ENCODE measurements around the gene FAM221A.
A peak's percentile ranks its signal among the peaks of the same experiment; 100 is the strongest.
"Not testable (repeated sequence)": the region's sequence is repeated elsewhere in the genome, so short reads cannot be mapped to it uniquely, and the experiment has no call there.

The FAM221A gene

GRCh38 chr7:23679898-23680413 lies at the start of gene FAM221A:
TSS of gene FAM221A (plus strand) at chr7:23680199. CDS start at chr7:23680219, 20 bp downstream.
- peak; percentile 71 for DNase-seq (ENCODE audit: extremely low spot score, insufficient read length, low read depth)
- FAIRE-seq: peak; percentile 85

DNA sequence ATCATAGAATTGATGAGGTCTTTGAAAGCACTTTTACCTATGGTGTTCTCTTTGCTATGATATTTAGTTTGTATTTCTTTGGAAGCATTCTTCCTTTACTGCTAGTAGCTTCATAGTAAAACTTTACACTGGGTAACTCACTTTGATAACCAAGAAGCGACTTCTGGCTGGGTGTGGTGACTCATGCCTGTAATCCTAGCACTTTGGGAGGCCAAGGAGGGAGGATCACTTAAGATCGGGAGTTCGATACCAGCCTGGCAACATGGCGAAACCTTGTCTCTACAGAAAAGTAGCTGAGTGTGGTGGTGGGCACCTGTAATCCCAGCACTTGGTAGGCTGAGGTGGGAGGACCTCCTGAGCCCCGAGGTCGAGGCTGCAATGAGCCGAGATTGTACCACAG lies 46.6 kb upstream of the FAM221A start:
- no peak for FAIRE-seq

DNA sequence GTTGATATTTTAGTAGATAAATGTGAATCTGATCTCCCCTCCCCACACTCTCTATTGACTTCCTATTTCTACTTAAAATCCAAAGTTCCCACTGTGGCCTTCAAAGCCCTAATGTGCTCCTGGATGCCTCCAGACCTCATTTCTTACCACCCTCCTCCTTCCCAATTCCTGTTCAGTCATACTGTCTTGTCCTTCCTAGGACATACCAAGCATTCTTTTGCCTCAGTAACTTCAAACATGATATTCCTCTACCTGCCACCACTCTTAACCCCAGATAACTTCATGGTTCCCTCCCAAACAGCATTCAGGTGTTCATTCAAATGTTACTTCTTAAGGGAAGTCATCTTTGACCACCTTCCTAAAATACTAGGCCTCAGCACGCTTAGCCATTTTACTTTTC lies 34.2 kb upstream of the FAM221A start:
- DNase-seq (ENCODE audit: extremely low spot score, insufficient read length, low read depth): no peak
- no peak for FAIRE-seq

More for the DNA sequence above, 46.6 kb upstream of the FAM221A start:
- DNase-seq (ENCODE audit: extremely low spot score, insufficient read length, low read depth): no peak

DNA sequence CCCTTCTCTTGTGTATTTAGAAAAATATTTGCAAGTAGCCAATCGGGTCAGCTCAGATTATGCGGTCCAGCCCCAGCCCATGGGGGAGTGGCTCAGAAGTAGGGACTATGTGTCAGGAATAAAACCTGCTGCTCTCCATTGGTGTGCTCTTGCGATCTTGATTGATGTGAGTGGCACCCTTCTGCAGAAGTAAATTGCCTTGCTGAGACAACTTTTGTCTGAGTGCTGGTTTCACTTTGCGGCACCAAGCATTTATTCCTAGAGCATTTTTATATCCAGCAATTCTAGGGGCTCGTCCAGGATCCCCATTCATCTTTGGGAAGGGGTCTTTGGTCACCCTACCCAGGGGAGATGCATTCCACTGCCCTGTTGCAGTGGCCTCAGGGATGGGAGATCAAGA lies 26.1 kb upstream of the FAM221A start:
- DNase-seq (ENCODE audit: extremely low spot score, insufficient read length, low read depth) (no peak), FAIRE-seq (no peak)

DNA sequence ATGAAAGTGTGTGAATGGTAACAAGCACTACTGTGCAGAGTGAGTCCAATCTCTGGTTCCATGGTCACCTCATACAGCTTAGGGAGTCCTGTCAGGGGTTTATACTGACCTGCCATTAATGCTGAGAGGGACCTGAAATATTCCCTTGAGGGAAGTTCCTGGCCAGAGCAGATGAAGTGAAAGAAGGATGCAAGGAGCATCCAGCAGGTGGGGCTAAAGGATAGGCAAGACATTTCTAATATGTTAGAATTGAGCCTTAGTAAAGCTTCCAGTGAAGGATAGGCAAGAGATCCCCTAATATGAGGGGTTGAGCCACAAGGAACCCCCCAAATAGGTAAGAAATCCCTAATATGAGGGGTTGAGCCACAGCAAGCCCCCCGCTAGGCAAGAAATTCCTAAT lies 25.5 kb upstream of the FAM221A start:
- DNase-seq (ENCODE audit: extremely low spot score, insufficient read length, low read depth) (no peak), FAIRE-seq (no peak)

DNA sequence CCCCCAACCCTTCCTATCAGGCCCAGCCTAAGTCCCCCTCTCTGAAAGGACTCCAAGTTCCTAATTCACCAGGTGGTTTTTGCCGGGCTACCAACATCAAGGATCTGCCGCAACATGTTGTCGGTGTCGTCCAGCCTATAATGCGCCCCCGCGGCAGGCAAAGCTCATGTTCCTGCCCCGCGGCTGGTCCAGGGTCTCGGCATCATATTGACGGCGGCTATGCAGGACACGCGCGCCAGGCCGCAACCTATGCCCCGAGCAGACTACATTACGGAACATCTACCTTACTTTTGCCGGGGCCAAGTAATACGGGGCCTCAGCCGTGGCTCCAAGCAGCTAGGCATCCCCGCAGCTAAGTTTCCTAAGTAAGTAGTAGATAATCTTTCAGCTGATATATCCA lies 24.6 kb upstream of the FAM221A start:
- FAIRE-seq (no peak), DNase-seq (ENCODE audit: extremely low spot score, insufficient read length, low read depth) (no peak)

DNA sequence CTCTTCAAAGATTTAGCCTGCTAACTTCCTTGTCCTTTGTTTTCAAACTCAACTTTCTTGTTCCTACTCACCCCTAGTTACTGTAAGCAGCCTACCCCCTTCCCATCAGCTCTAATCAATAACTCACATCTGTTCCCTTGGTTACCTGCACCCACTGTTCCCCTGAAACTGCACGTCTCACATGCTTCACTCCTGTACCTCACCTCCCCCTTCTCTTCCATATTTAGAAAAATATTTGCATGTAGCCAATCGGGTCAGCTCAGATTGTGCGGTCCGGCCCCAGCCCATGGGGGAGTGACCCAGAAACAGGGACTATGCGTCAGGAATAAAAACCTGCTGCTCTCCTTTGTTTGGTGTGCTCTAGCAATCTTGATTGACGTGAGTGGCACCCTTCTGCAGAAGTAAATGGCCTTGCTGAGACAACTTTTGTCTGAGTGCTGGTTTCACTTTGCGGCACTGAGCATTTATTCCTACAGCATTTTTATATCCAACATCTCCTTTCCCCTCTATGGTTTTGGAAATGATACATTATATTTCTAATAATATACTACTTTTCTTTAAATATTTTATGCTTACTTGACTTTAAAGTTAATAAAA lies 21.1 kb upstream of the FAM221A start:
- FAIRE-seq: no peak

GRCh38 chr7:23661385-23661784 lies 18.6 kb upstream of the FAM221A start:
- FAIRE-seq (no peak), DNase-seq (ENCODE audit: extremely low spot score, insufficient read length, low read depth) (no peak)

More for the DNA sequence above, 21.1 kb upstream of the FAM221A start:
- DNase-seq (ENCODE audit: extremely low spot score, insufficient read length, low read depth): no peak

GRCh38 chr7:23662124-23662983 lies 17.6 kb upstream of the FAM221A start:
- no peak for FAIRE-seq
- DNase-seq (ENCODE audit: extremely low spot score, insufficient read length, low read depth): no peak

GRCh38 chr7:23662984-23663313 lies 17.1 kb upstream of the FAM221A start:
- DNase-seq (ENCODE audit: extremely low spot score, insufficient read length, low read depth) (no peak), FAIRE-seq (no peak)

DNA sequence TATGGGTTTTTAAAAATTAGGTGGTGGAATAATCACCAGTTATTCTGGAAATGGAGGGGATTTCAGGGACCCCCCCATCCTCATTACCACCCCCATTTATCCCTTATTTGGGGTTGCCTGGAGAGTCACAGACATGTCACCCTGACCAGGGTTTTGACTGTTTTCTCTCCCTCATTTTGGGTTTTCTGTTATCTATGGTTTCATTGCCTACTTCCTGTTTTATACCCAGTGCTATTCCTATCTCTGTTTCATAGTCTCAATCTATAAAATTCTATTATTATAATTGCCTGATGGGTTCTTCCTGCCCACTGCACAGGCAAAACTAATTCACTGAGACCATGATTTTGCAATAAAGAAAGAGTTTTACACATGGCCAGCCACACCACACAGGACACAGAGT lies 15.9 kb upstream of the FAM221A start:
- FAIRE-seq (no peak), DNase-seq (ENCODE audit: extremely low spot score, insufficient read length, low read depth) (no peak)

DNA sequence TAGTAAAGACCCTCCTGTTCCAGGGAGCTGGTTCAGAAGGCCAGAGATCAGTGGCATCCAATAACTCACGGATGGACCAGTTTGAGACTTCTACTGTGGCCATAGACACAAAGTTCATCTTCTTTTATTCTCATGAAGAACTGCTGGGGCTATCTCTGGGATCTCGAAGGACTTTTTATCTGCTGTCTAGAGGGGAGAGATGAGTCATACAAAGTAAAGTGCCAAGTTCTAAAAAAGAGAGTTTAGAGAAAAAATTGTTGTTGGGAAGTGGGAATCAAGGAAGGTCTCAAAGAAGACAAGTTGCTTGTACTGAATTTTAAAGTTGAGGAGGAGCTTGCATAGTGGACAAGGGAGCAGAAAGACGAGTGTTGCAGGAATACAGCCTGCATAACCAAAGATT lies 8.0 kb upstream of the FAM221A start:
- DNase-seq (ENCODE audit: extremely low spot score, insufficient read length, low read depth): no peak
- no peak for FAIRE-seq

- no peak for DNase-seq (ENCODE audit: extremely low spot score, insufficient read length, low read depth)
- FAIRE-seq: peak; percentile 67
Observed at GRCh38 chr7:23680414-23681405, 711 bp downstream of the FAM221A start.

DNA sequence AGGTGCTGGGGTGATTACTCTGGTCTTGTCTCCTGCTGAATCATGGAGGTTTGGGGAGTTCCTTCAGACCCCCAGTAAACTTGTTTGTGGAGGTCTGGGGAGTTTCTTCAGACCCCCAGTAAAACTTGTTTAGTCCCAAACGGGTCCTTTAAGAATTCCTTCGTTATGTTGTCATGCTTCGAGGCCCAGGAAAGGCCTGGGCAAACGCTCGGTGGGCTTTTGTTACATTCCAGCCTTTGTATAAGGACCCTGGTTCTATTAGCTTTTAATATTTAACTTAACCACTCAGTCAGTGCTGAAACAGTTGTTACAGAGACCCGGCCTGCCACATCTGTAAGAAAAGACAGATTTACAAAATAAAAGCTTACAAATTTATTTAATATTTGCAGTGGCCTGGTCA lies 4.0 kb downstream of the FAM221A start:
- not testable (repeated sequence) for FAIRE-seq; DNase-seq (ENCODE audit: extremely low spot score, insufficient read length, low read depth)

GRCh38 chr7:23685731-23686130 lies 5.7 kb downstream of the FAM221A start:
- FAIRE-seq: no peak
- DNase-seq (ENCODE audit: extremely low spot score, insufficient read length, low read depth): no peak

DNA sequence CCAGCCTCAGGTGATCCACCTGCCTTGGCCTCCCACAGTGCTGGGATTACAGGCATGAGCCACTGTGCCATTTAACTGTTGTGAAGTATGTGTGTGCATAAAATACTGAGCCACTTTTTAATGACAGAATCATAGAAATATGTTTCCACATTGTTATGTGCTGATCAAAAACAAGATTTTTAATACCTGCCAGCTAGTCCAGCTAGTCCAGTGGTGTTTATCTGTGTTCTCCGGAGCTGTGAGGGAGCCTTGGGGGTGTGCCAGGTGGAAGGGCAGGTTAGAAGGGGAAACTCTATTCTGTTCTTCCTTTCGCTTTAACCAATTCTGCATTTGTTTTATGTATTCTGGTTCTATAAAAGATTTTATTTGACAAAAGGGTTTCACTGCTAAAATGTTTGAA lies 7.0 kb downstream of the FAM221A start:
- FAIRE-seq (no peak), DNase-seq (ENCODE audit: extremely low spot score, insufficient read length, low read depth) (no peak)

- DNase-seq (ENCODE audit: extremely low spot score, insufficient read length, low read depth) (no peak), FAIRE-seq (no peak)
Observed at GRCh38 chr7:23689165-23689564, 9.2 kb downstream of the FAM221A start.

DNA sequence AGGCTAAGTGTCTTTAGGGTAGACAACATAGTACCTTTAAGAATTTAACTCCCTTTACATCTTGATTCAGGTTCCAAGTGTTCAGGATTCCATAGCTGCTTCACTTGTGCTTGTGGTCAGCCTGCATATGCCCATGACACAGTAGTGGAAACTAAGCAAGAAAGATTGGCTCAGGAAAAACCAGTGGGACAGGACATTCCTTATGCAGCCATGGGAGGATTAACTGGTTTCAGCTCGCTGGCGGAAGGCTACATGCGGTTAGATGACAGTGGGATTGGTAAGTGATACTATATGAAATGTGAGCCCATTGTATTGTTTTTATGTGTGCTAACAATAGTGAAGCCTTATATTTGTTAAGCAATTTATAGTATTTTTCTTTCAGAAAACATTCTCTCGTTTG lies 11.3 kb downstream of the FAM221A start:
- FAIRE-seq: no peak

GRCh38 chr7:23693224-23693623 lies 13.2 kb downstream of the FAM221A start:
- FAIRE-seq: no peak
- DNase-seq (ENCODE audit: extremely low spot score, insufficient read length, low read depth): no peak

More for the DNA sequence above, 11.3 kb downstream of the FAM221A start:
- DNase-seq (ENCODE audit: extremely low spot score, insufficient read length, low read depth): no peak

DNA sequence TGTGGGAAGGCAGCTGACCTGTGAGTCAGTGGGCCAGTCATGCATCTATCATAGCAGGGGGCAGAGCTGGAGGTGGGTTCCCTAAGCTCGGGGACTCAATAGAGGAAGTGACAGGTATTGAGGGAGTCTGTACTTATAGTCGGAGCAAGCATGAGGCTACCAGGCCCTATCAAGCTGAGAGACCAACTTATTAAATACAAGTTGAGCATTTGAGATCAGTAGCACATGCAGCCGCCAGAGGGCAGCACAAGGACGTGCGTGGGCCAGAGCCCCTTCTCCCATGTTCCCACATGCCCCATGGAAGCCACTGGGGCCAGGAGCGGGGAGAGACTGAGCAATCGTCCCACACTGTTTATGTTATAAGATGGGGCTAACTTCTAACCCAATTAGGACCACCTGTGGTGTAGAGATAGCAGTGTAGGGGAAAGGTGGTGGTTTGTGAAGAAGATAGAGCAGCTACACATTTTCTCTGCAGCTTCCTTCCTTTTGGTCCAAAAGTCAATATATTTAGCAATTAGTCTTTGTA lies 17.0 kb downstream of the FAM221A start:
- no peak for FAIRE-seq
- no peak for DNase-seq (ENCODE audit: extremely low spot score, insufficient read length, low read depth)
